Sciatic nerve (tissue), 2 donors: ENCODE results near the gene HIKESHI. TPM values are rescaled to one million over a fixed set of nuclear protein-coding genes. Genes with fewer than 3 reads are reported as not detected.

ENCODE experiments used
- ATAC-seq: fragments of 200-7000 bp; cut with Tn5 transposase; one replicate; pipeline ENCODE4 v1.9.1; 2020; ENCODE audit warnings: mild to moderate bottlenecking, moderate library complexity
- DNase-seq: peaks from one replicate; pipeline ENCODE4 v3.0.0-alpha.2; 2020; ENCODE audit warnings: low spot score
- intact Hi-C: fragments of 100-400 bp; cut with DNase I; formaldehyde crosslinking; loops from one replicate; pipeline ENCODE4 v1.14.2; 2022
- total RNA-seq: library from RNA; stranded (reverse); fragmentation: NEBNext Ultra II Directional; extraction: Animal tissue kit (Norgen Biotek cat#: 25700); gene quantifications from one replicate; pipeline ENCODE4 v1.2.1, GENCODE V29; 2021
- donor health status: DM: no; HTN: no; CAD: no.
- donor health status: DM: no; HTN: no; CAD: no.

The HIKESHI gene
- total RNA-seq, 1 donor from 2014 or later: 30.0 TPM

- DNase-seq (no peak), ATAC-seq (no peak)
- intact Hi-C loops: no loop called here
Measured at GRCh38 chr11:86370922-86371594, 69.0 kb downstream of the HIKESHI start.

DNA sequence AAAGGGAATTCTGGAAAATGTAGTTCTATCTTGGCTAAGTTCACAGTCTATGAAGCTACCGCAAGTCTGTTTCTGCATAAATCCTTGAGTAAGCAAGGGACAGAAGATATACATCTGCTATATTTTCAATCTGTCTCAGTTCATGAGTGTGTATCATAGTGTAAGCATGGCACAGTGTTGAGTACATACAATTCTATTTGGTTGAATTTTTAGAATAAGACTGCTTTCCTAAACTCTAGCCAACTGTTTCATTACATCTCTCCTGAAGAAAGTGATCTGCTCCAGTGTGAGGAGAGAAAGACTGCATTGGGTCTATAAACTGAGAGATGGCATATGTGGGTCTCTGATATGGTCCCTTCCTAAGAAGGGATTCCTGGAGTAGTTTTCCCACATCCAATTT lies 70.0 kb downstream of the HIKESHI start:
- intact Hi-C loops: no loop called here
- ATAC-seq: no peak
- no peak for DNase-seq

- DNase-seq (no peak), ATAC-seq (no peak)
- intact Hi-C loops: no loop called here
Measured at GRCh38 chr11:86372586-86372985, 70.5 kb downstream of the HIKESHI start.

DNA sequence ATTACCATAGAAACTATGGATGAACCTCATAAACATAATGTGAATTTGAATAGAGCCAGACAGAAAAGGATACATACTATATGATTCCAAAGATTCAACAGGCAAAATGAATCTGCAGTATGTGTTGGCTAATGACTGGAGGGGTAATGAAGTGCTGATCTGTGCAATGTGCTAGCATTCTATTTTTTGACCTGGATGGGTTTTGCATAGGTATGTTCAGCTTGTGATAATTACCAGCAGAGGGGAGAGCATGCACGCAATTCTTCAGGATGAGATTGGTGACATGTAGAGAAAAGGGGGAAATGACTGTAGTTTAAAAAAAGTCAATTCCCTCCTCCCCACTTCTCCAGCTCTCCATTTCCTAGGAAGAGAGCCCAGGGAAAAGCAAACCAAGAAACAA lies 72.0 kb downstream of the HIKESHI start:
- ATAC-seq (no peak), DNase-seq (no peak)
- intact Hi-C loops: no loop called here

- ATAC-seq: no peak
- intact Hi-C loops: no loop called here
- DNase-seq: no peak
Measured at GRCh38 chr11:86374586-86374985, 72.5 kb downstream of the HIKESHI start, which contains the start of gene CCDC81. Gene CCDC81, plus strand, starts transcription at chr11:86374887. Its CDS starts 277 bp downstream, at chr11:86375164.

DNA sequence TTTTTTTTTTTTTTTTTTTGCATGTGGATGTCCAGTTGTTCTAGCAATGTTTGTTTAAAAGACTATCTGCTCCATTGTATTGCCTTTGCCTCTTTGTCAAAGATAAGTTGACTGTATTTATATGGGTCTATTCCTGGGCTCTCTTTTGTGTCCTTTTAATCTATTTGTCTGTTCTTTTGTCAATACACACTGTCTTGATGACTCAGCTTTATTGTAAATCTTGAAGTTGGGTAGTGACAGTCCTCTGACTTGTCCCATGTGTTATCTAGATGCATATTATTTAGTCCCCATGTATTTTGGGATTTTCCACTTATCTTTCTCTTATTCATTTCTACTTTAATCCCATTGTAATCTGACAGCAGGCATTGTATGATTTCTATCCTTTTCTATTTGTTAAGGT lies 75.9 kb downstream of the HIKESHI start:
- DNase-seq: no peak
- intact Hi-C loops: loop anchor here (1.0 kb wide), 1 partner anchor 23 kb away; no protein-coding TSS in a partner anchor
- ATAC-seq: no peak

- ATAC-seq (no peak), DNase-seq (no peak)
- intact Hi-C loops: no loop called here
Measured at GRCh38 chr11:86380295-86381059, 78.4 kb downstream of the HIKESHI start.

DNA sequence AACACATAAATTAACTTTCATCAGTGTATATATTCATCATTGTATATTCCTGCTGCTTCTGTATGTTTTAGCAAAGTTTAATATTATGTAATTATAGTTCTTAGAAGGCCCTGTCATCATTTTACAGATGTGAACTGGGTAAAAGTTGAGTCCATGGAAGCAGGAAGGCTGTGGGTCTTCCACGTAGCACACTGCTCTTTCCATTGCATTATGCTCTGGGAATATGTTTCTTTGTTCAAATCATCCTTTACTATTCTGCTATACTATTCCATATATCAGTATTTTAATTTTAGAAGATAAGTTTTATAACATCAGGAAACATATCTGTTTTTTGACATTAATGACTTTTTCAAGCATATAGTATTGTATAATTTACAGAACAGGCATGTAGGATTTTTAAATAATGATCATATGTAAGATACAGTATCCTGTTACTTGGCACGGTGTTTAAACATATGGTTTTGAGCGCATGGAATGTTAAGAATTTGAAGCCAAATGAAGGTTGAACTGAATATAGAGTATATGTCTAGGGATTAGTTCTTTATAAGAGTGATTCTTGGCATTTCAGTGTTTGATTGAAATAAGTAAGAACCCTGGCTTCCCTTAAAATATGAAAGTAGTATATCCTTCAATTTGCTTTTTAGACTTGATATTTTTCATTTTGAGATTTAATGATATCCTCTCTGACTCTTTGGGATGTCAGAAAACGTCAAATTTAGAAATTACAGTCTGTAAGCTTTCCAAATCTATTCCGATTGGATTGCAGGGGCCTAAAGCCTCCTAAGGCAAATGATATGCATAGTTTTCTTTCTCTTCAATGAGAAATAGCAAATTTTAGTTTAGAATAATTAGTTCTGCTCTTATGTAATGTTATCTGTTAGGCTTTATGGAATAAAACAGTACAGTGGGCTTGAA lies 81.3 kb downstream of the HIKESHI start:
- ATAC-seq (no peak), DNase-seq (no peak)
- intact Hi-C loops: no loop called here

DNA sequence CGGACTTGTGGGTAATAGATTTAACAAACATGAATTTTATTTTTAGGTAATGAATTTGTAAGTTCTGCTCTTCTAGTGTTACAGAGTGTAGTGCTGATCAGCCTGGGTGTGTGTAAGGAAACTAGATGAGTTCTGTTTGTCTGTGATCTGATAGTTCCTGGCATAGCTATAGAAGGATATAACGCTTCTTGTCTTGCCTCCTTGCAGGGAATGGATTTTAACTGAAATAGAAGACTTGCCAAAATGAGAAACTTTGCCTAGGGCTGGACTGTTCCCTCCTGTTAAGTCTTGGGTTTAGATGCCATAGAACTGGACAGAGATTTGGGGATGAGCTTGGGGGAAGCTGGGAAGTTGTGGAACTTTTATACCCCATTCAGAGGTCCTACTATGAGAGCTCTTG lies 84.2 kb downstream of the HIKESHI start:
- intact Hi-C loops: no loop called here
- no peak for ATAC-seq
- no peak for DNase-seq

- intact Hi-C loops: no loop called here
- no peak for ATAC-seq
- DNase-seq: no peak
Measured at GRCh38 chr11:86386746-86387145, 84.7 kb downstream of the HIKESHI start.

GRCh38 chr11:86388198-86388597 lies 86.2 kb downstream of the HIKESHI start:
- ATAC-seq: no peak
- no peak for DNase-seq
- intact Hi-C loops: no loop called here

- intact Hi-C loops: no loop called here
- ATAC-seq (no peak), DNase-seq (no peak)
Measured at GRCh38 chr11:86390487-86390886, 88.4 kb downstream of the HIKESHI start.

DNA sequence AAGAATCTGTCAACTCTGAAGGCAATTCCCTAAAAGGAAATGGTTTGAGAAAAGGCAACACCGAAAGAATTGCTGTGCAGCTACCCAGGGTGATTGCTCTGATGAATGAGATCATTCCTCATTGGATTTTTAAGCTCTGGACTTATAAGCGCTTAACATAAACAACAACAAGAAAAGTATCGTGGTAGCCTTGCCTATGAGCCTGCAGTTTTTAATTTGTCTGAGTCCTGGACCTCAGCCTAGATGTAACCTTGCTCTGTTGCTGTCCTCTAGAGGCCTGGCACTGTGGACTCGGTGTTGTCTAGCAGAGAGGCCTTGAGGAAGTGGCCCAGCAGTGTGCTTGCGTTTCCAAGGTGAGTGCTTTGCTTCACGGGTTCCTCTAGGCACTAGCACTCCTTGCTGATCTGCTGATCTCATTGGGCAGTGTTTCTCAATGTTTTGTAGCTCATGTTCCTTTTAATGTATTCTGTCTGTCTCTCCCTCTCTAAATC lies 93.1 kb downstream of the HIKESHI start:
- ATAC-seq (peak; percentile 55), DNase-seq (no peak)
- intact Hi-C loops: no loop called here

Other genes starting within 250 kb of the HIKESHI start
- gene PICALM, start 233.2 kb upstream of the HIKESHI start, total RNA-seq: 314 TPM
- gene EED, start 57.5 kb upstream of the HIKESHI start, total RNA-seq: 25.2 TPM
- 1.7 TPM for gene CCDC81, start 72.6 kb downstream of the HIKESHI start, total RNA-seq